Liver (tissue), 9 donors: ENCODE results near the gene CNNM1. TPM values are rescaled to one million over a fixed set of nuclear protein-coding genes. Genes with fewer than 3 reads are reported as not detected.

Experiments
- DNase-seq: peaks from one replicate; pipeline ENCODE4 v3.0.0-alpha.2; 2017; ENCODE audit warnings: low spot score
- H3K27ac ChIP-seq, 2 donors: one replicate each; pipeline ENCODE4 v1.7.0; 2013; ENCODE audit warnings: inconsistent platforms in 2 of 2, low read length in 2 of 2, control low read depth in 1 of 2, low read depth in 1 of 2, mild to moderate bottlenecking in 1 of 2
- H3K27me3 ChIP-seq, 4 donors: one replicate each; pipeline versions ENCODE4 v1.6.1 to v1.7.0; 2013; ENCODE audit warnings: low read length in 3 of 4, inconsistent platforms in 1 of 4, mild to moderate bottlenecking in 1 of 4, moderate library complexity in 1 of 4; ENCODE audit not compliant: control insufficient read depth in 4 of 4, insufficient read depth in 4 of 4
- H3K36me3 ChIP-seq, 4 donors: one replicate each; pipeline versions ENCODE4 v1.6.1 to v1.7.0; 2013; ENCODE audit warnings: low read length in 3 of 4, mild to moderate bottlenecking in 3 of 4, low read depth in 1 of 4, moderate library complexity in 1 of 4; ENCODE audit not compliant: control insufficient read depth in 4 of 4, insufficient read depth in 3 of 4
- H3K4me1 ChIP-seq, 4 donors: one replicate each; pipeline versions ENCODE4 v1.6.1 to v1.7.0; 2013; ENCODE audit warnings: low read length in 3 of 4, mild to moderate bottlenecking in 3 of 4, moderate library complexity in 1 of 4; ENCODE audit not compliant: control insufficient read depth in 4 of 4, insufficient read depth in 4 of 4
- H3K4me3 ChIP-seq, 3 donors: one replicate each; pipeline versions ENCODE4 v1.6.1 to v1.7.0; 2013; ENCODE audit warnings: low read length in 3 of 3, control low read depth in 1 of 3, low read depth in 1 of 3, mild to moderate bottlenecking in 1 of 3
- H3K9ac ChIP-seq, 2 donors: one replicate each; pipeline ENCODE4 v1.7.0; 2013; ENCODE audit warnings: low read length in 2 of 2, mild to moderate bottlenecking in 2 of 2, moderate library complexity in 2 of 2, control low read depth in 1 of 2, low read depth in 1 of 2
- H3K9me3 ChIP-seq, 4 donors: one replicate each; pipeline versions ENCODE4 v1.6.1 to v1.7.0; 2013; ENCODE audit warnings: low read length in 3 of 4; ENCODE audit not compliant: control insufficient read depth in 4 of 4
- EGR1 ChIP-seq, 2 donors: IDR thresholded peaks; 2 replicates each; pipeline ENCODE4 v1.6.1; 2016 to 2018; ENCODE audit warnings: antibody characterized with exemption in 2 of 2, low read depth in 2 of 2
- FOXA1 ChIP-seq: IDR thresholded peaks from 2 replicates; pipeline ENCODE4 v1.6.1; 2016; ENCODE audit warnings: antibody characterized with exemption
- FOXA2 ChIP-seq: IDR thresholded peaks from 2 replicates; pipeline ENCODE4 v1.6.1; 2016; ENCODE audit warnings: antibody characterized with exemption
- GABPA ChIP-seq, 2 donors: IDR thresholded peaks in 1 of 2; conservative IDR thresholded peaks in 1 of 2; 2 replicates each; pipeline ENCODE4 v1.6.1; 2016; ENCODE audit warnings: antibody characterized with exemption in 2 of 2, mild to moderate bottlenecking in 1 of 2, moderate library complexity in 1 of 2
- HNF4A ChIP-seq, 2 donors: conservative IDR thresholded peaks; 2 replicates each; pipeline ENCODE4 v1.6.1; 2016; ENCODE audit warnings: antibody characterized with exemption in 2 of 2, mild to moderate bottlenecking in 2 of 2
- HNF4G ChIP-seq: IDR thresholded peaks from 2 replicates; pipeline ENCODE4 v1.6.1; 2016; ENCODE audit warnings: antibody characterized with exemption
- JUND ChIP-seq, 2 donors: IDR thresholded peaks; 2 replicates each; pipeline ENCODE4 v1.6.1; 2016; ENCODE audit warnings: antibody characterized with exemption in 2 of 2
- NR2F2 ChIP-seq: IDR thresholded peaks from 2 replicates; pipeline ENCODE4 v1.6.1; 2016; ENCODE audit warnings: antibody characterized with exemption
- RAD21 ChIP-seq, 2 donors: IDR thresholded peaks; 2 replicates each; pipeline ENCODE4 v1.6.1; 2016; ENCODE audit warnings: antibody characterized with exemption in 2 of 2, mild to moderate bottlenecking in 2 of 2
- RXRA ChIP-seq, 2 donors: IDR thresholded peaks; 2 replicates each; pipeline ENCODE4 v1.6.1; 2017 to 2018; ENCODE audit warnings: antibody characterized with exemption in 2 of 2, mild to moderate bottlenecking in 1 of 2
- TAF1 ChIP-seq: conservative IDR thresholded peaks from 2 replicates; pipeline ENCODE4 v1.6.1; 2016; ENCODE audit warnings: antibody characterized with exemption, mild to moderate bottlenecking
- YY1 ChIP-seq: IDR thresholded peaks from 2 replicates; pipeline ENCODE4 v1.6.1; 2016; ENCODE audit warnings: antibody characterized with exemption, mild to moderate bottlenecking
- WGBS: extraction: QIAGEN DNeasy Blood & Tissue Kit; methylation state at CpG from one replicate; pipeline ENCODE4 v1.1.7; 2013; 5-methylcytosine and 5-hydroxymethylcytosine counted together
- polyA plus RNA-seq, 2 donors: library from polyadenylated mRNA; stranded (reverse) in 1 of 2; unstranded in 1 of 2; fragments of 200-250 nt in 1 of 2; fragments of >200 nt in 1 of 2; fragmentation: Nextera tagmentation in 1 of 2; extraction: Ambion mirVana in 1 of 2; gene quantifications; one replicate each; pipeline versions ENCODE4 v1.2.1 to v1.2.3, GENCODE V29; 2013 to 2015
- total RNA-seq, 2 donors: library from RNA; depleted of rRNA; stranded (reverse); fragments of >200 nt; gene quantifications; one replicate each; pipeline ENCODE4 v1.2.3, GENCODE V29; 2014
- TF ChIP-seq, protein P1 (sequence below): IDR thresholded peaks from 2 replicates; pipeline ENCODE4 v1.6.1; 2016; ENCODE audit warnings: antibody characterized with exemption
- TF ChIP-seq, protein P2 (sequence below): IDR thresholded peaks from 2 replicates; pipeline ENCODE4 v1.6.1; 2016; ENCODE audit warnings: antibody characterized with exemption
- TF ChIP-seq, protein P3 (sequence below): IDR thresholded peaks from 2 replicates; pipeline ENCODE4 v1.6.1; 2016; ENCODE audit warnings: antibody characterized with exemption, mild to moderate bottlenecking
- TF ChIP-seq, protein P4 (sequence below): IDR thresholded peaks from 2 replicates; pipeline ENCODE4 v1.6.1; 2016; ENCODE audit warnings: antibody characterized with exemption
- TF ChIP-seq, protein P5 (sequence below): fragments of 150-350 bp; IDR thresholded peaks from 2 replicates; pipeline ENCODE4 v1.5.1; 2017; ENCODE audit warnings: improper control_type of control experiment, low read depth, low read length; ENCODE audit not compliant: missing input control
- donor health status: healthy.
- donor health status: healthy.
- donor health status: healthy.
- donor health status: healthy.
- donor health status: healthy.

Gene CNNM1
- total and polyA plus RNA-seq, 4 donors: 0.05 to 0.10 (median 0.07) TPM

DNA sequence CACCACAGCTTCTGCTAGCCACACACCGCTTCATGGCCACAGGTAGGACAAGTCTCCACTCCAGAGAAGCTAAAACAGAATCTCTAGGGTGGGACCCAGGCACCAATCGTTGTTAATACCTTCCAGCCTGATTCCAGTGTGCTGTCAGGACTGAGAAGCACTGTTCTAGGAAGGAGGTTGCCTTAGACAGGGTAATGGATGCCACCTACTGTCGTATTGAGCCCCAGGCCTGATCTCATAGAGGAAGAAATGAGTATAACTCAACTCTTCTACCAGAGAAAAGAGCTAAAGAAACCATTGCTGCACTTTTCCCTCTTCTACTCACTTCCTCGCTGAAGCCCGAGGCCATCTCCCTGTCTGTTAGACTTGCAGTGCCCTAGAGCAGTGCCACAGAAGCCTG is 31.8 kb downstream of the CNNM1 start:
- H3K9me3 ChIP-seq: no peaks in the 10 kb centered on the region
- H3K4me1 ChIP-seq: no peaks in the 10 kb centered on the region
- no peak overlapping the region for H3K4me3 ChIP-seq
- no peak overlapping the region for H3K9ac ChIP-seq
- DNase-seq: no peak
- WGBS: 74% methylated on average over 5 of the region's 5 CpGs
- TF ChIP-seq, protein P1, sequence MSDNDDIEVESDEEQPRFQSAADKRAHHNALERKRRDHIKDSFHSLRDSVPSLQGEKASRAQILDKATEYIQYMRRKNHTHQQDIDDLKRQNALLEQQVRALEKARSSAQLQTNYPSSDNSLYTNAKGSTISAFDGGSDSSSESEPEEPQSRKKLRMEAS: no peak
- TF ChIP-seq GABPA (IDR thresholded peaks at IDR 0.05 in 1 of 2, conservative IDR thresholded peaks at IDR 0.05 in 1 of 2) (no peak), FOXA1 (no peak), NR2F2 (no peak)
- H3K36me3 ChIP-seq: no peaks in the 10 kb centered on the region
- H3K27me3 ChIP-seq: no peaks in the 10 kb centered on the region
- no peak overlapping the region for H3K27ac ChIP-seq

DNA sequence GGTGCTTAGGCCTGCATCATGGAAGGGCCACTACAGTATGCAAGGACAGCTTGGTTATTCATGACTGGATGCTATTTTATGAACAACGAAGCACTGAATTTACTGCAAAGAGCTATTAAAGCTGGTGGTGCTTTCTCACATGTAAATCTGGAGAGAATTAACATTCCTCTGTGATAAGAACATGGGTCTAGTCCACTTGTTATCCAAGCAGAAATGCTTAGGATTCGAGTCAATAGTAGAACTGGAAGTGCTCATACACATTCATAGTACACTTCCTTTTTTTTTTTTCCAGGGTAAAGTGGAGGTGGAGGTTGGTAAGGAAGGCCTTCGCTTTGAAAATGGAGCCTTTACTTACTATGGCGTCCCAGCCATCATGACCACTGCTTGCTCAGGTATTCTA is 35.0 kb downstream of the CNNM1 start:
- no peak for TF ChIP-seq RAD21 (IDR thresholded peaks at IDR 0.05)
- TF ChIP-seq, protein P2, sequence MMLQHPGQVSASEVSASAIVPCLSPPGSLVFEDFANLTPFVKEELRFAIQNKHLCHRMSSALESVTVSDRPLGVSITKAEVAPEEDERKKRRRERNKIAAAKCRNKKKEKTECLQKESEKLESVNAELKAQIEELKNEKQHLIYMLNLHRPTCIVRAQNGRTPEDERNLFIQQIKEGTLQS: no peak
- TF ChIP-seq HNF4G: no peak
- TF ChIP-seq, protein P3, sequence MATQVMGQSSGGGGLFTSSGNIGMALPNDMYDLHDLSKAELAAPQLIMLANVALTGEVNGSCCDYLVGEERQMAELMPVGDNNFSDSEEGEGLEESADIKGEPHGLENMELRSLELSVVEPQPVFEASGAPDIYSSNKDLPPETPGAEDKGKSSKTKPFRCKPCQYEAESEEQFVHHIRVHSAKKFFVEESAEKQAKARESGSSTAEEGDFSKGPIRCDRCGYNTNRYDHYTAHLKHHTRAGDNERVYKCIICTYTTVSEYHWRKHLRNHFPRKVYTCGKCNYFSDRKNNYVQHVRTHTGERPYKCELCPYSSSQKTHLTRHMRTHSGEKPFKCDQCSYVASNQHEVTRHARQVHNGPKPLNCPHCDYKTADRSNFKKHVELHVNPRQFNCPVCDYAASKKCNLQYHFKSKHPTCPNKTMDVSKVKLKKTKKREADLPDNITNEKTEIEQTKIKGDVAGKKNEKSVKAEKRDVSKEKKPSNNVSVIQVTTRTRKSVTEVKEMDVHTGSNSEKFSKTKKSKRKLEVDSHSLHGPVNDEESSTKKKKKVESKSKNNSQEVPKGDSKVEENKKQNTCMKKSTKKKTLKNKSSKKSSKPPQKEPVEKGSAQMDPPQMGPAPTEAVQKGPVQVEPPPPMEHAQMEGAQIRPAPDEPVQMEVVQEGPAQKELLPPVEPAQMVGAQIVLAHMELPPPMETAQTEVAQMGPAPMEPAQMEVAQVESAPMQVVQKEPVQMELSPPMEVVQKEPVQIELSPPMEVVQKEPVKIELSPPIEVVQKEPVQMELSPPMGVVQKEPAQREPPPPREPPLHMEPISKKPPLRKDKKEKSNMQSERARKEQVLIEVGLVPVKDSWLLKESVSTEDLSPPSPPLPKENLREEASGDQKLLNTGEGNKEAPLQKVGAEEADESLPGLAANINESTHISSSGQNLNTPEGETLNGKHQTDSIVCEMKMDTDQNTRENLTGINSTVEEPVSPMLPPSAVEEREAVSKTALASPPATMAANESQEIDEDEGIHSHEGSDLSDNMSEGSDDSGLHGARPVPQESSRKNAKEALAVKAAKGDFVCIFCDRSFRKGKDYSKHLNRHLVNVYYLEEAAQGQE: no peak
- TF ChIP-seq YY1: no peak
- no peak for TF ChIP-seq RXRA (IDR thresholded peaks at IDR 0.05)
- TF ChIP-seq HNF4A (conservative IDR thresholded peaks at IDR 0.05): no peak
- no peak for TF ChIP-seq FOXA2
- TF ChIP-seq GABPA (IDR thresholded peaks at IDR 0.05 in 1 of 2, conservative IDR thresholded peaks at IDR 0.05 in 1 of 2): no peak
- TF ChIP-seq EGR1 (IDR thresholded peaks at IDR 0.05; ENCODE audit: low read depth in 2 of 2): no peak
- TF ChIP-seq, protein P4, sequence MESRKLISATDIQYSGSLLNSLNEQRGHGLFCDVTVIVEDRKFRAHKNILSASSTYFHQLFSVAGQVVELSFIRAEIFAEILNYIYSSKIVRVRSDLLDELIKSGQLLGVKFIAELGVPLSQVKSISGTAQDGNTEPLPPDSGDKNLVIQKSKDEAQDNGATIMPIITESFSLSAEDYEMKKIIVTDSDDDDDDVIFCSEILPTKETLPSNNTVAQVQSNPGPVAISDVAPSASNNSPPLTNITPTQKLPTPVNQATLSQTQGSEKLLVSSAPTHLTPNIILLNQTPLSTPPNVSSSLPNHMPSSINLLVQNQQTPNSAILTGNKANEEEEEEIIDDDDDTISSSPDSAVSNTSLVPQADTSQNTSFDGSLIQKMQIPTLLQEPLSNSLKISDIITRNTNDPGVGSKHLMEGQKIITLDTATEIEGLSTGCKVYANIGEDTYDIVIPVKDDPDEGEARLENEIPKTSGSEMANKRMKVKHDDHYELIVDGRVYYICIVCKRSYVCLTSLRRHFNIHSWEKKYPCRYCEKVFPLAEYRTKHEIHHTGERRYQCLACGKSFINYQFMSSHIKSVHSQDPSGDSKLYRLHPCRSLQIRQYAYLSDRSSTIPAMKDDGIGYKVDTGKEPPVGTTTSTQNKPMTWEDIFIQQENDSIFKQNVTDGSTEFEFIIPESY: no peak
- no peak for TF ChIP-seq NR2F2
- TF ChIP-seq TAF1: no peak
- no peak for TF ChIP-seq JUND (IDR thresholded peaks at IDR 0.05)
- no peak for TF ChIP-seq FOXA1
- TF ChIP-seq, protein P5, sequence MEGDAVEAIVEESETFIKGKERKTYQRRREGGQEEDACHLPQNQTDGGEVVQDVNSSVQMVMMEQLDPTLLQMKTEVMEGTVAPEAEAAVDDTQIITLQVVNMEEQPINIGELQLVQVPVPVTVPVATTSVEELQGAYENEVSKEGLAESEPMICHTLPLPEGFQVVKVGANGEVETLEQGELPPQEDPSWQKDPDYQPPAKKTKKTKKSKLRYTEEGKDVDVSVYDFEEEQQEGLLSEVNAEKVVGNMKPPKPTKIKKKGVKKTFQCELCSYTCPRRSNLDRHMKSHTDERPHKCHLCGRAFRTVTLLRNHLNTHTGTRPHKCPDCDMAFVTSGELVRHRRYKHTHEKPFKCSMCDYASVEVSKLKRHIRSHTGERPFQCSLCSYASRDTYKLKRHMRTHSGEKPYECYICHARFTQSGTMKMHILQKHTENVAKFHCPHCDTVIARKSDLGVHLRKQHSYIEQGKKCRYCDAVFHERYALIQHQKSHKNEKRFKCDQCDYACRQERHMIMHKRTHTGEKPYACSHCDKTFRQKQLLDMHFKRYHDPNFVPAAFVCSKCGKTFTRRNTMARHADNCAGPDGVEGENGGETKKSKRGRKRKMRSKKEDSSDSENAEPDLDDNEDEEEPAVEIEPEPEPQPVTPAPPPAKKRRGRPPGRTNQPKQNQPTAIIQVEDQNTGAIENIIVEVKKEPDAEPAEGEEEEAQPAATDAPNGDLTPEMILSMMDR: no peak
- Histone ChIP-seq H3K9me3 (no peaks in the 10 kb centered on the region), H3K27ac (no peak overlapping the region), H3K36me3 (no peaks in the 10 kb centered on the region), H3K4me3 (no peak overlapping the region), H3K27me3 (no peaks in the 10 kb centered on the region), H3K4me1 (no peaks in the 10 kb centered on the region), H3K9ac (no peak overlapping the region)
- WGBS: 87% methylated on average over 4 of the region's 4 CpGs
- DNase-seq: no peak
